Omental fat pad (tissue), 4 donors: ENCODE data around the gene SLC46A2. TPM values are rescaled to one million over a fixed set of nuclear protein-coding genes. Genes with fewer than 3 reads are reported as not detected.

Experiments
- ATAC-seq: fragments of 150-250 bp; one replicate; pipeline ENCODE4 v1.9.1; 2016; ENCODE audit warnings: mild to moderate bottlenecking, moderate library complexity; ENCODE audit not compliant: low FRiP score
- DNase-seq: peaks from one replicate; pipeline ENCODE4 v3.0.0-alpha.2; 2019; ENCODE audit warnings: low spot score
- total RNA-seq, 4 donors: library from RNA; depleted of rRNA; stranded (reverse); fragments of >200 nt; gene quantifications; one replicate each; pipeline ENCODE4 v1.1.0, GENCODE V29; 2016
- TF ChIP-seq, protein P1 (sequence below), 3 donors: fragments of 450-650 bp; IDR thresholded peaks; one replicate each; pipeline ENCODE4 v1.5.1; 2016 to 2017; ENCODE audit warnings: antibody characterized with exemption in 3 of 3, mild to moderate bottlenecking in 3 of 3, moderate library complexity in 2 of 3

Gene SLC46A2
- total RNA-seq, 4 donors from 2014 or later = 0.36 to 1.3 TPM; not detected in 2

DNA sequence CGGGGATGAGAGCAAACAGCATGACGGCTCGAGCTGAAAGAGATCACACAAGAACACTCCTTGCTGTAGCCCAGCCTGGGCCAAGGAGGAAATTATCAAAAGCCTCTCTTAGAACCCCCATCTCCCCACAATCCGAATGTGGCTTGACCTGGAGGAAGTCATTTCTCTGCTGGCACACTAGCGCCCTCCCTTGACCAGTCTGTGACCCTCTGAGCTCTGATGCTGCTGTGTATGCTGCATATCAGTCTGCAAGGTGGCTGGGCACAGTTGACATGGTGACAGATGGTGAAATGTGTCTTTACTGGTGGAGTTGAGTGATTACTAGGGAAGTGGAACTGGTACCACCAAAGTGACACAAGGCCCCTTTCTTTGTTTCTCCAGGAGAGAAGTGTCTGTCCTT, 3.3 kb downstream of the SLC46A2 start:
- TF ChIP-seq, protein P1, sequence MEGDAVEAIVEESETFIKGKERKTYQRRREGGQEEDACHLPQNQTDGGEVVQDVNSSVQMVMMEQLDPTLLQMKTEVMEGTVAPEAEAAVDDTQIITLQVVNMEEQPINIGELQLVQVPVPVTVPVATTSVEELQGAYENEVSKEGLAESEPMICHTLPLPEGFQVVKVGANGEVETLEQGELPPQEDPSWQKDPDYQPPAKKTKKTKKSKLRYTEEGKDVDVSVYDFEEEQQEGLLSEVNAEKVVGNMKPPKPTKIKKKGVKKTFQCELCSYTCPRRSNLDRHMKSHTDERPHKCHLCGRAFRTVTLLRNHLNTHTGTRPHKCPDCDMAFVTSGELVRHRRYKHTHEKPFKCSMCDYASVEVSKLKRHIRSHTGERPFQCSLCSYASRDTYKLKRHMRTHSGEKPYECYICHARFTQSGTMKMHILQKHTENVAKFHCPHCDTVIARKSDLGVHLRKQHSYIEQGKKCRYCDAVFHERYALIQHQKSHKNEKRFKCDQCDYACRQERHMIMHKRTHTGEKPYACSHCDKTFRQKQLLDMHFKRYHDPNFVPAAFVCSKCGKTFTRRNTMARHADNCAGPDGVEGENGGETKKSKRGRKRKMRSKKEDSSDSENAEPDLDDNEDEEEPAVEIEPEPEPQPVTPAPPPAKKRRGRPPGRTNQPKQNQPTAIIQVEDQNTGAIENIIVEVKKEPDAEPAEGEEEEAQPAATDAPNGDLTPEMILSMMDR (IDR thresholded peaks at IDR 0.05) = no peak
- ATAC-seq (no peak), DNase-seq (no peak)

DNA sequence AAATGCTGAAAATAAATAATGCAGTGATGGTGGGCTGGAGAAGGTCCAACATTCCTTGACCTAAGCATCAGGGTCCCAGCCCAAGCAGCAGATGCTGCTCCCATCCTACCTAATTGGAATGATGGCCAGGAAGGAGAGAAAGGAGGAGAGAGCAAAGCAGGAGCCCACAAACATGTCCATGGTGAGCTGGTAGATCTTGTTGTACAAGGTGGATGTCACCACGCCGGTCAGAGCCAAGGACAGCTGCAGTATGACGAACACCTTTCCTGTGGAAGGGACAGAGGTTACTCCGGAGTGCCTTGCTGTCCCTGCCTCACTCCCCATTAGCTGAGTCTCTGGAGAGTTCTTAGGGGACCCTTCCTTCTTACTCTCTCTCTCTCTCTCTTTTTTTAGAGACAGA, 4.3 kb downstream of the SLC46A2 start:
- no peak for DNase-seq

DNA sequence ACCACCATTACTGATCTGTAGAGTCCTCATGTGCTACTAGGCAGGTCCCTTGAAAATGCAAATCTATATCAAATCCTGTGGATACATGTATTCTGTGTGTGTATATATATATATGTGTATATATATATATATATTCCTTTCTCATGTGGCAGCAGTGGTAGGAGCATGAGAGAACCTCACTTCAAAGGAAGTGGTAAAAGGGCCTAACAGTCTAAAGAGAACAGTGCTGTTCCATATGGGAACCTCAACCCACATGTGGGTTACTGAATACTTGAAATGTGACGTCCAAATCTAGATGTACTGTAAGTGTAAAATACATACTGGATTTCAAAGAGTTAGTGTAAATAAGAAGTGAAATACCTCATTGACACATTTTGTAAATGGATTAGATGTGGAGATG, 5.4 kb downstream of the SLC46A2 start:
- DNase-seq (no peak), ATAC-seq (no peak)
- TF ChIP-seq, protein P1 (IDR thresholded peaks at IDR 0.05) = no peak

More for the DNA sequence above, 4.3 kb downstream of the SLC46A2 start:
- TF ChIP-seq, protein P1 (IDR thresholded peaks at IDR 0.05) = no peak
- ATAC-seq = no peak

DNA sequence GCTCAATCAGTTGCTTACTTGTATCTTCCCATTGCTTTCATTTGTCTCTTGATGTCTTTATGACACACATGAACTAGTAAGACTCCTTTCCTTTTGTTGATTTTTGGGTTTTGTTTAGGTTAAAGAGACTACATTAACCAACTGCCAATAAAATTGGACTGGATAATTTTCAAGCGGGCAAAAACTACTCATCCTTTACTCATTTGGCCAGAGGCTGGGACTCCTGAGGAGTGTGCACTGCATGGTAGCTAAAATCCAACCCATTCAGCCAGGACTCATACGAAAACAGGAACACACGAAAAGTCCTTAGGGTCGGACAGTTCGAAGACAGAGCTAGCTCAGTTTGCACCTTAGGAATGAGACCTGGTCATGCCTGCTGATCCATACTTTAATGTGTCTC, 6.0 kb downstream of the SLC46A2 start:
- DNase-seq = no peak
- ATAC-seq = no peak
- TF ChIP-seq, protein P1 (IDR thresholded peaks at IDR 0.05) = no peak

DNA sequence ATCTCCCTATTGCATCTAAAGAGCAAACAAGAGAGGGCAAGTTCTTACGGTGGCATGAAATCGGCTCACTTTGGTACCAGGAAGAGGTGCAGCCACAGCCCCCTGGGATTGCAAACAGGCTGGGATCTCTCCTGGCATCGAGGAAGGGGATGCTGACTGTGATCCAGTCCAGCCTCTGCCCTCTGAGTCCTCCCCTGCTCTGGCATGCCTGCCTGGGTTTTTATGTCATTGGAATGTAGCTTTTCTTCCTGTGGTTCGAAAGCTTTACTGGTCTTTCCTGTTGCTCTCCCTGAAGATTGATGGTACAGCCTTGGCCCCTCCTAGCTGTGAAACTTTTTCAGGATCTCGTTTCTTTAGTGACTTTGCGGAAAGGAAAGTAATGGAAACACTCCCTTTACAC, 6.6 kb downstream of the SLC46A2 start:
- TF ChIP-seq, protein P1 (IDR thresholded peaks at IDR 0.05) = no peak
- ATAC-seq = no peak

DNA sequence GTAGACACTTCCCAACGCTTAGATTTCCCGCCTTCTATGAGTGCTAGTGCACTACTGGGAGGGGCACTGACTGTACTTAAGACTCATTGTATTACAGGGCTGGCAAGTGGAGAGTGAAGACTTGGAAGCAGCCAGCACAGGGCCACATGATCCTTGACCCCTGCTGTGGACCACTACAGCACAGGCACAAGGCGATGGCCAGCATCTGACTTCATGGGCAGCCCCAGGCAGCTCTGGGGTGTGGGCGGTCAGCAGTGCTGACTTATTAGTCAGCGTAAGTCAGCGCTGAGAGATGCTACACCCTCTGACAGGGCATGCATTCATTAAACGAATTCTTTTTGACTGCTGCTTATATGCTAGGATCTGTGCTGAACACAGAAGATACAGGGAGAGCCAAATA, 9.3 kb downstream of the SLC46A2 start:
- DNase-seq = no peak
- TF ChIP-seq, protein P1 (IDR thresholded peaks at IDR 0.05) = no peak
- no peak for ATAC-seq

More for the DNA sequence above, 6.6 kb downstream of the SLC46A2 start:
- no peak for DNase-seq

DNA sequence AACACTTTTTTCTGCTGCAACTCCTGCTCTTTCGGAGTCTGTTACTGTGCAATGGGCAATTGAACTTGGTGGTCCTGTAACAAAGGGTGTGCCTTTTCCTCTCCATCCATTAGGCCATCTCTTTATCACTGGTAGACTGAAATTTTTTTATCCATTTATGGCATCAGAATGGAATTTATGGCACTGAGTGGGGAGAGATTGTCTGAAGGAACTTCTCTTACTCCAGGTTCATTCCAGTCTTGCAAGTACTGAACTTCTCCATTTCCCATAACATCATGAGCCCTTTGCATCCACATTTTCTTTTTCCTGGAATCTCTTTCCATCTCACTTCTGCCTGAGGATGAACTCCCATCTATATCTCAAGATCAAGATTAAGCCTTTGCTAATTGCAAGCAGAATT, 10.0 kb downstream of the SLC46A2 start:
- ATAC-seq (no peak), DNase-seq (no peak)
- TF ChIP-seq, protein P1 (IDR thresholded peaks at IDR 0.05) = no peak
